NCI-H82 treated with DMSO at 0.1 percent for 48 hours (cell line): ENCODE measurements around the gene DMPK.
A peak's percentile ranks its signal among the peaks of the same experiment; 100 is the strongest.

Source experiments
- DNase-seq: peaks from one replicate; lab custom pipeline; 2025; ENCODE audit not compliant: unreplicated experiment; lab: John Stamatoyannopoulos, UW

Gene DMPK

GRCh38 chr19:45782162-45782691 is at the start of gene DMPK:
TSS of gene DMPK (minus strand) at chr19:45782490. CDS start at chr19:45782352, 138 bp downstream.
- DNase-seq, result no peak

- DNase-seq, result no peak
These were observed 46.7 kb upstream of the DMPK start for GRCh38 chr19:45828945-45829344.

- DNase-seq, result no peak
These were observed 46.2 kb upstream of the DMPK start for GRCh38 chr19:45828523-45828922.

- no peak for DNase-seq
These were observed 45.3 kb upstream of the DMPK start for GRCh38 chr19:45827459-45828093.

- no peak for DNase-seq
These were observed 44.6 kb upstream of the DMPK start for GRCh38 chr19:45826934-45827333.

- DNase-seq, result no peak
These were observed 43.9 kb upstream of the DMPK start for GRCh38 chr19:45825917-45826893.

- DNase-seq, result no peak
These were observed 42.9 kb upstream of the DMPK start for GRCh38 chr19:45825263-45825605.

GRCh38 chr19:45824531-45825262 is 42.4 kb upstream of the DMPK start:
- DNase-seq, result no peak

GRCh38 chr19:45824041-45824471 is 41.8 kb upstream of the DMPK start:
- DNase-seq, result no peak

GRCh38 chr19:45823182-45823581 is 40.9 kb upstream of the DMPK start:
- DNase-seq, result no peak

- no peak for DNase-seq
These were observed 40.4 kb upstream of the DMPK start for GRCh38 chr19:45822716-45823115.

- DNase-seq, result no peak
These were observed 39.3 kb upstream of the DMPK start for GRCh38 chr19:45821570-45821969.

GRCh38 chr19:45821103-45821521 is 38.8 kb upstream of the DMPK start:
- no peak for DNase-seq

- no peak for DNase-seq
These were observed 38.3 kb upstream of the DMPK start for GRCh38 chr19:45820413-45821102.

- no peak for DNase-seq
These were observed 37.5 kb upstream of the DMPK start for GRCh38 chr19:45819769-45820168.

GRCh38 chr19:45817725-45818301 is 35.5 kb upstream of the DMPK start:
- DNase-seq, result no peak

- peak; percentile 77 for DNase-seq
These were observed 34.9 kb upstream of the DMPK start for GRCh38 chr19:45817010-45817724.

GRCh38 chr19:45816236-45817009 is 34.1 kb upstream of the DMPK start:
- DNase-seq, result no peak
